Gastrocnemius medialis (tissue), 4 donors: Measurements from ENCODE around the gene CGB7. TPM values are rescaled to one million over a fixed set of nuclear protein-coding genes. Genes with fewer than 3 reads are reported as not detected.

Experiments
- ATAC-seq, 2 donors: fragments of 150-250 bp; one replicate each; pipeline ENCODE4 v1.9.1; 2016
- DNase-seq, 2 donors: peaks; one replicate each; pipeline ENCODE4 v3.0.0-alpha.2; 2019
- H3K27ac ChIP-seq, 4 donors: fragments of 200-600 bp; sonication (generic); 1 replicate in 1 of 4; 2 replicates in 3 of 4; pipeline ENCODE4 v1.5.1; 2016 to 2018; ENCODE audit warnings: mild to moderate bottlenecking in 2 of 4, moderate library complexity in 1 of 4
- H3K27me3 ChIP-seq, 3 donors: fragments of 200-600 bp; sonication (generic) in 2 of 3; 1 replicate in 1 of 3; 2 replicates in 2 of 3; pipeline versions ENCODE4 v1.5.1 to v1.6.0; 2016 to 2019; ENCODE audit warnings: mild to moderate bottlenecking in 1 of 3, moderate library complexity in 1 of 3
- H3K36me3 ChIP-seq, 2 donors: fragments of 200-600 bp; sonication (generic) in 1 of 2; one replicate each; pipeline ENCODE4 v1.5.1; 2017 to 2018
- H3K4me1 ChIP-seq, 2 donors: fragments of 200-600 bp; sonication (generic) in 1 of 2; one replicate each; pipeline ENCODE4 v1.5.1; 2016 to 2017; ENCODE audit warnings: mild to moderate bottlenecking in 2 of 2
- H3K4me3 ChIP-seq, 4 donors: fragments of 200-600 bp; sonication (generic) in 3 of 4; 1 replicate in 1 of 4; 2 replicates in 3 of 4; pipeline ENCODE4 v1.5.1; 2016 to 2019; ENCODE audit warnings: mild to moderate bottlenecking in 2 of 4
- H3K9me3 ChIP-seq, 3 donors: fragments of 200-600 bp; sonication (generic) in 2 of 3; 1 replicate in 1 of 3; 2 replicates in 2 of 3; pipeline ENCODE4 v1.5.1; 2016 to 2019
- CTCF ChIP-seq, 5 experiments: fragments of 450-650 bp in 3 of 5; fragments of 200-600 bp in 2 of 5; sonication (generic) in 2 of 5; IDR thresholded peaks in 4 of 5; conservative IDR thresholded peaks in 1 of 5; 1 replicate in 4 of 5; 2 replicates in 1 of 5; pipeline ENCODE4 v1.5.1; 2016 to 2019; ENCODE audit warnings: antibody characterized with exemption in 5 of 5, mild to moderate bottlenecking in 3 of 5, moderate library complexity in 3 of 5
- POLR2A ChIP-seq, 2 donors: fragments of 450-650 bp; IDR thresholded peaks; one replicate each; pipeline ENCODE4 v1.6.1; 2017; ENCODE audit warnings: antibody characterized with exemption in 2 of 2, mild to moderate bottlenecking in 2 of 2, moderate library complexity in 2 of 2
- in situ Hi-C, 4 donors: fragments of 200-750 bp; cut with MboI; loops; one replicate each; pipeline versions ENCODE4 v1.15.0 to v1.8.0; 2017; ENCODE audit warnings: low sequenced_read_pairs in 4 of 4
- intact Hi-C: fragments of 100-400 bp; cut with DNase I; formaldehyde crosslinking; loops from one replicate; pipeline ENCODE4 v1.15.1; 2023; ENCODE audit warnings: low total_unique reads
- total RNA-seq, 4 donors: library from RNA; depleted of rRNA; stranded (reverse); fragments of >200 nt; gene quantifications; one replicate each; pipeline versions ENCODE4 v1.1.0 to v1.2.3, GENCODE V29; 2016

Gene CGB7
- total RNA-seq, 4 donors from 2014 or later = 0.42 to 1.1 TPM; not detected in 2

- intact Hi-C loops = no loop called here
These were observed 46.4 kb downstream of the CGB7 start for GRCh38 chr19:49011194-49011593.

GRCh38 chr19:49010453-49010852, 47.1 kb downstream of the CGB7 start:
- in situ Hi-C loops = no loop called here
- Histone ChIP-seq H3K36me3 (peaks cover 0 to 85% of the 10 kb centered on the region in 2 donors), H3K4me3 (no peak overlapping the region), H3K9me3 (no peaks in the 10 kb centered on the region), H3K27me3 (no peaks in the 10 kb centered on the region), H3K4me1 (no peaks in the 10 kb centered on the region), H3K27ac (no peak overlapping the region)
- intact Hi-C loops = no loop called here
- TF ChIP-seq CTCF (IDR thresholded peaks at IDR 0.05 in 4 of 5, conservative IDR thresholded peaks at IDR 0.05 in 1 of 5) = no peak
- DNase-seq (no peak), ATAC-seq (no peak)

More at GRCh38 chr19:49011194-49011593, 46.4 kb downstream of the CGB7 start:
- Histone ChIP-seq H3K27me3 (no peaks in the 10 kb centered on the region), H3K9me3 (no peaks in the 10 kb centered on the region), H3K4me3 (no peak overlapping the region), H3K36me3 (peaks cover 0 to 85% of the 10 kb centered on the region in 2 donors), H3K27ac (no peak overlapping the region), H3K4me1 (no peaks in the 10 kb centered on the region)
- DNase-seq = no peak
- in situ Hi-C loops = no loop called here
- TF ChIP-seq CTCF (IDR thresholded peaks at IDR 0.05 in 4 of 5, conservative IDR thresholded peaks at IDR 0.05 in 1 of 5) (no peak), POLR2A (IDR thresholded peaks at IDR 0.05) (no peak)
- ATAC-seq = no peak

GRCh38 chr19:49009828-49010227, 47.7 kb downstream of the CGB7 start:
- no peaks in the 10 kb centered on the region for H3K9me3 ChIP-seq
- in situ Hi-C loops = no loop called here

DNA sequence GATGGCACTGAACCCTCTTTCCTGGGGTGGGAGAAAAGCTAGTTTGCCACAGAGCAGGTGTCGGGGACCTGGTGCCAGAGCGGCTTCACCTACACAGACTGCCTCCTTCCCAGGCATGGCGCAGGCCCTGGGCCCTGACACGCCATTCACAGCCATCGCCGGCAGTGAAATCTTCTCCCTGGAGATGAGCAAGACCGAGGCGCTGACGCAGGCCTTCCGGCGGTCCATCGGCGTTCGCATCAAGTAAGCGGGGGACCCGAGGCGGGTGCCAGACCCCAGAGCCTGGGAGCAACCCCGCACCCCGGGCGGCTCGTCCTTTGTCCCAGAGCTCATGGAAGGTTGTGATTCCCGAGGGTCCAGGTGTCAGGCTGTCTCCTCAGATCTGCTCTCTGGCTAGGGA, 50.6 kb downstream of the CGB7 start:
- H3K4me3 ChIP-seq = no peak overlapping the region
- no peak for ATAC-seq
- intact Hi-C loops (no loop called here), in situ Hi-C loops (no loop called here)
- H3K27me3 ChIP-seq = no peaks in the 10 kb centered on the region
- H3K4me1 ChIP-seq = no peaks in the 10 kb centered on the region
- TF ChIP-seq CTCF (IDR thresholded peaks at IDR 0.05 in 4 of 5, conservative IDR thresholded peaks at IDR 0.05 in 1 of 5) (no peak), POLR2A (IDR thresholded peaks at IDR 0.05) (no peak)
- H3K27ac ChIP-seq = no peak overlapping the region
- no peak for DNase-seq
- H3K36me3 ChIP-seq = peaks cover 0 to 89% of the 10 kb centered on the region in 2 donors
- no peaks in the 10 kb centered on the region for H3K9me3 ChIP-seq

More at GRCh38 chr19:49009828-49010227, 47.7 kb downstream of the CGB7 start:
- Histone ChIP-seq H3K4me1 (no peaks in the 10 kb centered on the region), H3K27me3 (no peaks in the 10 kb centered on the region), H3K4me3 (no peak overlapping the region), H3K27ac (no peak overlapping the region), H3K36me3 (peaks cover 0 to 85% of the 10 kb centered on the region in 2 donors)
- no peak for TF ChIP-seq POLR2A (IDR thresholded peaks at IDR 0.05)
- TF ChIP-seq CTCF (IDR thresholded peaks at IDR 0.05 in 4 of 5, conservative IDR thresholded peaks at IDR 0.05 in 1 of 5) = no peak
- ATAC-seq = no peak
- no peak for DNase-seq
- intact Hi-C loops = no loop called here

GRCh38 chr19:49004964-49005614, 52.5 kb downstream of the CGB7 start:
- ATAC-seq (no peak), DNase-seq (no peak)
- no peak overlapping the region for H3K27ac ChIP-seq
- H3K27me3 ChIP-seq = no peaks in the 10 kb centered on the region
- TF ChIP-seq POLR2A (IDR thresholded peaks at IDR 0.05) (no peak), CTCF (IDR thresholded peaks at IDR 0.05 in 4 of 5, conservative IDR thresholded peaks at IDR 0.05 in 1 of 5) (no peak)
- no peaks in the 10 kb centered on the region for H3K9me3 ChIP-seq
- H3K36me3 ChIP-seq = peaks cover 0 to 71% of the 10 kb centered on the region in 2 donors
- H3K4me1 ChIP-seq = no peaks in the 10 kb centered on the region
- no peak overlapping the region for H3K4me3 ChIP-seq
- in situ Hi-C loops (no loop called here), intact Hi-C loops (no loop called here)
